ENCODE results near the gene RAB5B.

RAB5B gene

DNA sequence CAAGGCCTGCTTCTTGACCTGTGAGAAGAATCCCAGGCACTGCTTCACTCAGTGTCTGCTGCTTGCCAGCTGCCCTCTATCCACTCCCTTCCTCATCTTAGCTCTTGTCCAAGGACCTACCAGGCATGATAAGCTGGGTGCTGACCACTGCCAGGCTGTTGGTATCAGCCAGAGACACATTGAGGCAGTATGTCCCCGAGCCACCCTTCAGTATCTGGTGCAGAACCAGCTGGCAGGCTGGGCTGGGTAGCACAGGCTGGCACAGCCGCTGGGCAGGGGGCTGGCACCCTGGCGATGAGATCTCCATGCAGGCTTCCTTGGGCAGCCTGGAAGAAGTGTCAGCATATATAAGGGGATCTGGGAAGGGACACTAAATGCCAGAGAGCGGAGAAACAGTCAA, 18.5 kb upstream of the RAB5B start:
- TF ChIP-seq, protein P1, sequence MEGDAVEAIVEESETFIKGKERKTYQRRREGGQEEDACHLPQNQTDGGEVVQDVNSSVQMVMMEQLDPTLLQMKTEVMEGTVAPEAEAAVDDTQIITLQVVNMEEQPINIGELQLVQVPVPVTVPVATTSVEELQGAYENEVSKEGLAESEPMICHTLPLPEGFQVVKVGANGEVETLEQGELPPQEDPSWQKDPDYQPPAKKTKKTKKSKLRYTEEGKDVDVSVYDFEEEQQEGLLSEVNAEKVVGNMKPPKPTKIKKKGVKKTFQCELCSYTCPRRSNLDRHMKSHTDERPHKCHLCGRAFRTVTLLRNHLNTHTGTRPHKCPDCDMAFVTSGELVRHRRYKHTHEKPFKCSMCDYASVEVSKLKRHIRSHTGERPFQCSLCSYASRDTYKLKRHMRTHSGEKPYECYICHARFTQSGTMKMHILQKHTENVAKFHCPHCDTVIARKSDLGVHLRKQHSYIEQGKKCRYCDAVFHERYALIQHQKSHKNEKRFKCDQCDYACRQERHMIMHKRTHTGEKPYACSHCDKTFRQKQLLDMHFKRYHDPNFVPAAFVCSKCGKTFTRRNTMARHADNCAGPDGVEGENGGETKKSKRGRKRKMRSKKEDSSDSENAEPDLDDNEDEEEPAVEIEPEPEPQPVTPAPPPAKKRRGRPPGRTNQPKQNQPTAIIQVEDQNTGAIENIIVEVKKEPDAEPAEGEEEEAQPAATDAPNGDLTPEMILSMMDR (IDR thresholded peaks at IDR 0.05), result no peak

- TF ChIP-seq, protein P1 (IDR thresholded peaks at IDR 0.05), result peak; percentile 34; the same call in 1 of the 2 replicates
Observed at GRCh38 chr12:55955800-55956508, 17.9 kb upstream of the RAB5B start.

DNA sequence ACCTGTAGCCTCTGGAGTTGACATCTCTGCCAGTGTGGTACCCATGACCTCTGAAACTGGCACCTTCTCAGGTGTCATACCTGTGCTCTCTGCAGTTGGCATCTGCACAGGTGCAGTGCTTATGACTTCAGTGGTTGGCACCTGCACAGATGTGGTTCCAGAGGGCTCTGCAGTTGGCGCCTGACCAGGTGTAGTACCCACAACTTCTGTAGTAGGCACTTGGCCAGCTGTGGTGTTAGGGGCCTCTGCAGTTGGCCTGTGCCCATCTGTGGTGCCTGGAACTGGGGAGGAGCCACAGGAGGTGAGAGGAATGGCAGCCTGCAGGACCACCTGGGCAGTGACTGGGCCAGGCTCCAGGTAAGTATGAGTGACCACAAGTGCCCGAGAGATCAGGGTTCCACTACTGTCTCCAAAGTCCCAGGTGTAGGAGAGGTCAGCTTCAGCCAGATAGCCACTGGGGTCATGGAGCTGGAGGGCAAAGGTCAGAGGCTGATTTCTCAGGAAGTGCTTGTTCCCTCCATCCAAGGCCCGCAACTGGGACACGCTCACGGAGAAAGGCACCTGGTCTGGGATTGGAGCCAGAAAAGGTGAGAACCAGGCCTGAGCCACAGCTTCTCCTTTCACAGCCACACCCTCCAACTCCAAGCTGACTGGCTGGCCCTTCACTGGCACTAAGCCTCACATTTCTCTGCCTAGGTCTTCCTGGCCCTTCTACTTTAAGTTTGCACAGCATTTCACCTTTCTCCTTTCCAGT, 16.6 kb upstream of the RAB5B start:
- TF ChIP-seq, protein P1 (IDR thresholded peaks at IDR 0.05), result no peak

- TF ChIP-seq, protein P1 (IDR thresholded peaks at IDR 0.05), result no peak
Observed at GRCh38 chr12:55963760-55964159, 10.1 kb upstream of the RAB5B start.

- TF ChIP-seq, protein P1 (IDR thresholded peaks at IDR 0.05), result no peak
Observed at GRCh38 chr12:55965240-55965639, 8.6 kb upstream of the RAB5B start.

DNA sequence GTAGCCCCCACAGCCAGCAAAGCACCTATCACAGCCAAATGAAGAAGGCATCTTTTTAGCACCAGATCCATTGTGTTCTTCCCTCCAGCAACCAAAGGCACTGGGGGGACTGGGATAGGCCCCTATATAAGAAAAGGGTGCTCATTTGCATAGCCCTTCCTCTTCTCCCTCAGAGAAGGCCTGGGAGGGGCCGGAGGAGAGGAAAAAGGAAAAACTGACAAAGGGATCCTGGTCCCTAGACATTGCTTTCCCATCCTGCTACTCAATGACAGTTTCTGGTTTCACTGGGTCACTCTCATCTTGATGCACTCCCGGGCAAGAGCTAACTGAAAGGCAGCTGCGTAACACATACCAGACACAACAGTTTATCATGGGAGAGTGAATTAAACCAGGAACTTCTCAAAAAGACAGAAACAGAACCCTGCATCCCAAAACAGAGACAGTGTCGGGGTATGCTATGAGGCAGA, 7.9 kb upstream of the RAB5B start, which contains the start of gene PMEL:
PMEL (minus strand) TSS at position 102 of the 467 bp plus-strand sequence; CDS start at position 71, 31 bp downstream.
- TF ChIP-seq, protein P1 (IDR thresholded peaks at IDR 0.05), result no peak

DNA sequence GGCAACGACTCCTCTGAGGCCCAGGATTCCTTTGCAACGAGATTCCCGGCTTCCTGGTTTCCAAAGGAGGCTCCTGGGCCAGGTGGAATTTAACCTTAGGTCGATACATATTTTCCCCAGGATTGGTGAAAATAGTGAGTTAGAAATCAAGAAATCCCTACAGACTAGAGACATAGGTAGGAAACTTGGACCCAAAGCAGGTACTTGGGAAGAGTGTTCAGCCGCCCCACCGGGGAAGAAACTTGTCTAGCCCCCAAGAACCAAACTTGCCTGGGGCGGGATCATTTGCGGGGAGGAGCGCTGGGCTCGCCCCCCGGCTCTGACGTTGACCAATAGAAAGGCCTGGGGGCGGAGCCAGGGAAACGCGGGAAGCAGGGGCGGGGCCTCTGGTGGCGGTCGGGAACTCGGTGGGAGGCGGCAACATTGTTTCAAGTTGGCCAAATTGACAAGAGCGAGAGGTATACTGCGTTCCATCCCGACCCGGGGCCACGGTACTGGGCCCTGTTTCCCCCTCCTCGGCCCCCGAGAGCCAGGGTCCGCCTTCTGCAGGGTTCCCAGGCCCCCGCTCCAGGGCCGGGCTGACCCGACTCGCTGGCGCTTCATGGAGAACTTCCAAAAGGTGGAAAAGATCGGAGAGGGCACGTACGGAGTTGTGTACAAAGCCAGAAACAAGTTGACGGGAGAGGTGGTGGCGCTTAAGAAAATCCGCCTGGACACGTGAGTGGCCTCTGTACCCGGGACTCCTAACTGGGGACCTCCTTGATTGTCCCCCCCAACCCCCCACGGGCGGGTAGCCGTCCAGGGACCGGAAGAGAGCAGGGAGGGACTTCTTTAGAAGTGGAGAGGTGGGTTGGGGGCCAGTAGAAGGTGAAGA, 7.2 kb upstream of the RAB5B start, which contains the start of gene CDK2:
CDK2 (plus strand) TSS at position 423 of the 874 bp plus-strand sequence; CDS start at position 602, 179 bp downstream.
- TF ChIP-seq, protein P1 (IDR thresholded peaks at IDR 0.05), result no peak
